ENCODE measurements around the gene LNPEP.

GRCh38 chr5:96913233-96913632 is 22.6 kb upstream of the LNPEP start:
- no peak for TF ChIP-seq CTCF (IDR thresholded peaks at IDR 0.05; ENCODE audit: insufficient read depth, low read depth, low read length)
- TF ChIP-seq EZH2 (IDR thresholded peaks at IDR 0.05; ENCODE audit: insufficient read depth, low read length) = no peak

Measured in astrocyte (in vitro differentiated cells and primary cell).